Activated CD4-positive, alpha-beta memory T cell treated with anti-CD3 and anti-CD28 coated beads, Interleukin-2, amount 10 ng/mL, durations not matched to agents 7 days and 5 days (primary cell): ENCODE data around the gene DCST1. TPM values are rescaled to one million over a fixed set of nuclear protein-coding genes. Genes with fewer than 3 reads are reported as not detected.
A peak's percentile ranks its signal among the peaks of the same experiment; 100 is the strongest.

ENCODE experiments used
- CTCF ChIA-PET: fragments of 350-600 bp; sonication (Branson Sonifier 250); formaldehyde crosslinking; loops from one replicate; lab custom pipeline; 2021; ENCODE audit warnings: antibody characterized with exemption, inconsistent platforms; lab: Charles Lee
- POLR2A ChIA-PET: fragments of 350-600 bp; sonication (Branson Sonifier 250); formaldehyde crosslinking; loops from one replicate; lab custom pipeline; 2021; ENCODE audit warnings: antibody characterized with exemption; lab: Charles Lee
- DNase-seq: peaks from one replicate; pipeline ENCODE4 v3.0.0-alpha.2; 2020
- H3K27ac Mint-ChIP-seq: one replicate; pipeline ENCODE4 v1.8.0; 2021; ENCODE audit warnings: mild to moderate bottlenecking, mixed read lengths
- H3K27me3 Mint-ChIP-seq: one replicate; pipeline ENCODE4 v1.8.0; 2021; ENCODE audit warnings: mixed read lengths
- H3K36me3 Mint-ChIP-seq: one replicate; pipeline ENCODE4 v1.8.0; 2021; ENCODE audit warnings: low read depth, mixed read lengths
- H3K4me1 Mint-ChIP-seq: one replicate; pipeline ENCODE4 v1.8.0; 2021; ENCODE audit warnings: mixed read lengths
- H3K4me3 Mint-ChIP-seq: one replicate; pipeline ENCODE4 v1.8.0; 2021; ENCODE audit warnings: mild to moderate bottlenecking, mixed read lengths
- H3K9me3 Mint-ChIP-seq: one replicate; pipeline ENCODE4 v1.8.0; 2021; ENCODE audit warnings: mixed read lengths
- total RNA-seq, 2 experiments: library from RNA; stranded (reverse); gene quantifications; one replicate each; pipeline ENCODE4 v1.2.3, GENCODE V29; 2021

The DCST1 gene
- total RNA-seq, 2 experiments from 2014 or later, result not detected

DNA sequence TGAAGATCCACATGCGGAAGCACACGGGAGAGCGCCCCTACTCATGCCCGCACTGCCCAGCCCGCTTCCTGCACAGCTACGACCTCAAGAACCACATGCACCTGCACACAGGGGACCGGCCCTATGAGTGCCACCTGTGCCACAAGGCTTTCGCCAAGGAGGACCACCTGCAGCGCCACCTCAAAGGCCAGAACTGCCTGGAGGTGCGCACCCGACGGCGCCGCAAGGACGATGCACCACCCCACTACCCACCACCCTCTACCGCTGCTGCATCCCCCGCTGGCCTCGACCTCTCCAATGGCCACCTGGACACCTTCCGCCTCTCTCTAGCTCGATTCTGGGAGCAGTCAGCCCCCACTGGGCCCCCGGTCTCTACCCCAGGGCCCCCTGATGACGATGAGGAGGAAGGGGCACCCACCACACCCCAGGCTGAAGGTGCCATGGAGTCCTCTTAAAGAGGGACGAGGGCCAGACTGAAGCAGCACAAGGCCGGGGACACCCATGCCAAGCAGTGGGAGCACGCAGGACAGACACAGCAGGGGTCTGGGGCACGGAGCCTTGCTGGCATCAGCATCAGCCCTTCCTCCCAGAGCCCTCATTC, 17.3 kb upstream of the DCST1 start:
- H3K27me3 Mint-ChIP-seq, result no peaks in the 10 kb centered on the region
- peak; percentile 41 for DNase-seq

DNA sequence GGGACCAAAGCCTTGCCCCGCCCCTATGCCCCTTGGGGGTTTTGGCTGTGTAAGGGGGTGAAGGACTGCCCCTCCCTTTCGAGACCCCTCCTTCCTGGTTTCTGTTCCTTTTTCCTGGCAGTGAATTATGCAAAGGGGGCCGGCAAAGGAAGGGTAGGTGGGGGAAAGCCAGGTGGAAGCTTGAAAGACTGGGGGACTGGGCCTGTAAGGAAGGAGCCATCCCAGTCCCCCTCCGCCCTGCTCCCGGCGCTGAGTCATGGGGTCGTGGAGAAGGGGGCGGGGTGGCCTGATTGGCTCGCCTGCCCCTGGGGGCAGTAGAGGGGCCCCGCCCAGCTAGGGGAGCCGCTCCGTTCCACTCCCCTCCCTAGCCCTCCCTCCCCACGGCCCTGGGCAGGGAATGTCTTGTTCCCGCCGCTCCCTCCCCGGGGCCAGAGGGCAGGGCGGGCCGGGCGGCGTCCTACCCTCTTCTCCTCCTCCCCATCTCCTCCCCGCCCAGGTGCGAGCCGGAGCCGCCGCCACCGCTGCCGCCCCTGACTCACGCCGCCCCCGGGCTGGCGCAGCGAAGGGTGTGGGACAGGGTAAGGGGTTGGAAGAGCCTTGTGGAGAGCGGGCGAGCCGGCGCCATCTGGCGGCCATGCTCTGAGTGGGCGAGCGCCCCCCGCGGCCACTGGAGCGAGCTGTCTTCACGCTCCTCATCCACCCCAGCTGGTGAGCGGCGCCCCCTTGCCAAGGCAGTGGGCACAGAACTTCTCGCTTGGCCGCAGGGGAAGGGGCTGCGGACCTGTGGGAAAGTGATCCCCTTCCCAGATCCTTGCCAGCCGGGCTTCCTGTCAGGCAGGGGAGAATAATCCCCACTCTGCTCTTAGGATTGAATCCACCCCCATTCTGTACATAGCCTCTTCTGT, 16.3 kb upstream of the DCST1 start:
- Mint-ChIP-seq H3K4me1 (peaks cover 63% of the 10 kb centered on the region), H3K9me3 (no peaks in the 10 kb centered on the region), H3K36me3 (peaks cover 56% of the 10 kb centered on the region), H3K27me3 (no peaks in the 10 kb centered on the region), H3K4me3 (peak overlapping the region; percentile 7), H3K27ac (peak overlapping the region; percentile 26)
- ChIA-PET CTCF (interaction anchor here (0.5 to 8.1 kb wide), 25 partner anchors 11 to 457 kb away, joined by 3 to 139 read pairs (median 6); partner anchors contain the start of genes ADAM15, CKS1B, FLAD1 and LENEP), POLR2A (interaction anchor here (0.6 to 14.7 kb wide), 13 partner anchors 10 to 80 kb away, joined by 3 to 203 read pairs (median 6); partner anchors contain the start of genes CKS1B, EFNA4, FLAD1 and LENEP)
- peak; percentile 87 for DNase-seq

More for the DNA sequence above, 17.3 kb upstream of the DCST1 start:
- POLR2A ChIA-PET, result interaction anchor here (0.6 to 14.7 kb wide), 15 partner anchors 9 to 69 kb away, joined by 3 to 203 read pairs (median 4); partner anchors contain the start of genes CKS1B, EFNA4, FLAD1 and LENEP
- Mint-ChIP-seq H3K4me1 (peaks cover 68% of the 10 kb centered on the region), H3K4me3 (peak overlapping the region; percentile 46), H3K27ac (peak overlapping the region; percentile 83), H3K36me3 (peaks cover 61% of the 10 kb centered on the region), H3K9me3 (no peaks in the 10 kb centered on the region)
- CTCF ChIA-PET, result interaction anchor here (1.3 to 8.1 kb wide), 15 partner anchors 10 to 456 kb away, joined by 3 to 139 read pairs (median 16); partner anchors contain the start of genes ADAM15, CKS1B, FLAD1 and LENEP

DNA sequence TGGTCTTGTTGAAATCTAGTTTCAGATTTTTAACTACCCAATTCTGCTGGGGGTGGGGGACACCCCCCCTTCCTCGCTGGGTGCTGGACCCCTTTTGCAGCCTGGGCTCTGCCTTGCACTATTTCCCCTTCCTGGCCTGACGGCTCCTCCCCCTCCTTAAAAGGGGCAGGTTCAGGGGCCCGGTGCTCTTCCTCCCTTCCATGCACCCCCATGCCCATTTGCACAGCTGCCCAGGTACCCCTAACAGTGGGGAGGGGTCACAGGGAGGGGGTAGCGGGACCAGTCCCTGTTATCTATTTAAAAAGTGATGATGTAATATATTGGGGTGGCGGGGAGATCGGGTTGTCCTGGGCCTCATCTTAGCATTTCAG, 15.7 kb upstream of the DCST1 start:
- Mint-ChIP-seq H3K9me3 (no peaks in the 10 kb centered on the region), H3K27me3 (no peaks in the 10 kb centered on the region), H3K36me3 (peaks cover 50% of the 10 kb centered on the region), H3K27ac (peak overlapping the region; percentile 26), H3K4me1 (peaks cover 58% of the 10 kb centered on the region), H3K4me3 (no peak overlapping the region)
- no peak for DNase-seq
- ChIA-PET POLR2A (interaction anchor here (0.8 to 14.7 kb wide), 8 partner anchors 11 to 81 kb away, joined by 3 to 203 read pairs (median 12); partner anchors contain the start of genes CKS1B, FLAD1, LENEP and PBXIP1), CTCF (interaction anchor here (0.5 to 8.1 kb wide), 22 partner anchors 10 to 458 kb away, joined by 3 to 139 read pairs (median 8); partner anchors contain the start of genes ADAM15, CKS1B, FLAD1 and LENEP)

DNA sequence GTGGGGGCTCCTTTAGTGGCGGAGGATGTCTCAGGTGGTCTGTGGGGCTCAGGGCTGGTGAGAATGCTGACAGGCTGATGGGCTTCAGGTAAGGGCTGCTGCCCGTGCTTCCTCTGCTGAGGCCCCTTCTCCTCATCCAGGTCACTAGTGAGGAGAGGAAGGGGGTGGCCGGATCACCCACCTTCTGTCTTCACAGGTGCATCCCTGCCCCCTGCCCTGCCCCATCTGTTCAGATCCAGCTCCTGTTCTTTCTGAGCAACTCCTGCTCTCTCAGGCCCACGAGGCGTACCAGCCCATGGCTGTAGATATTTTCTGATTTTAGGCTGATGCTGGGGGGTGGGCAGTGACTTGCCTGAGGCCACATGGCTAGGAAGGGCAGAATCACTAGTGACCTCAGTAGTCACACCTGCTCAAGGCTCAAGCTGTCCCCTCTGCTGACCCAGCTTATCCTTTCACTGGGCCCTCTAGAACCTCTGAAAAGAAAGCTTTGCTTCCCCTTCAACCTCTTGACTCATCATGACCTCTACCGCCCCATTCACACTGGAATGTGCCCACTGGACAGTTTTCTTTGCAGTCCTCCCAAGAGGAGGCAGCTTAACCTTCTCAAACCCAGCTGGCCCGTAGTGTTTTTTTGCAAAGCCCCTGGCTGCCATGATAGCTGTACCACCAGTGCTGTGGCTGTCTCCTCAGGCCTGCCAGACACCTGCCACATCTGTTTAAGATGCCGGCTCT, 14.8 kb upstream of the DCST1 start:
- no peak overlapping the region for H3K4me3 Mint-ChIP-seq
- ChIA-PET POLR2A (interaction anchor here (1.0 to 14.7 kb wide), 3 partner anchors 20 to 65 kb away, joined by 3 to 203 read pairs (median 43); partner anchors contain the start of genes FLAD1, LENEP and ZBTB7B), CTCF (interaction anchor here (0.6 to 8.1 kb wide), 10 partner anchors 12 to 150 kb away, joined by 3 to 139 read pairs (median 6); partner anchors contain the start of genes CKS1B, FLAD1, LENEP and ZBTB7B)
- peaks cover 50% of the 10 kb centered on the region for H3K4me1 Mint-ChIP-seq
- H3K27me3 Mint-ChIP-seq, result no peaks in the 10 kb centered on the region
- H3K27ac Mint-ChIP-seq, result no peak overlapping the region
- DNase-seq, result no peak
- H3K36me3 Mint-ChIP-seq, result peaks cover 43% of the 10 kb centered on the region
- H3K9me3 Mint-ChIP-seq, result no peaks in the 10 kb centered on the region

DNA sequence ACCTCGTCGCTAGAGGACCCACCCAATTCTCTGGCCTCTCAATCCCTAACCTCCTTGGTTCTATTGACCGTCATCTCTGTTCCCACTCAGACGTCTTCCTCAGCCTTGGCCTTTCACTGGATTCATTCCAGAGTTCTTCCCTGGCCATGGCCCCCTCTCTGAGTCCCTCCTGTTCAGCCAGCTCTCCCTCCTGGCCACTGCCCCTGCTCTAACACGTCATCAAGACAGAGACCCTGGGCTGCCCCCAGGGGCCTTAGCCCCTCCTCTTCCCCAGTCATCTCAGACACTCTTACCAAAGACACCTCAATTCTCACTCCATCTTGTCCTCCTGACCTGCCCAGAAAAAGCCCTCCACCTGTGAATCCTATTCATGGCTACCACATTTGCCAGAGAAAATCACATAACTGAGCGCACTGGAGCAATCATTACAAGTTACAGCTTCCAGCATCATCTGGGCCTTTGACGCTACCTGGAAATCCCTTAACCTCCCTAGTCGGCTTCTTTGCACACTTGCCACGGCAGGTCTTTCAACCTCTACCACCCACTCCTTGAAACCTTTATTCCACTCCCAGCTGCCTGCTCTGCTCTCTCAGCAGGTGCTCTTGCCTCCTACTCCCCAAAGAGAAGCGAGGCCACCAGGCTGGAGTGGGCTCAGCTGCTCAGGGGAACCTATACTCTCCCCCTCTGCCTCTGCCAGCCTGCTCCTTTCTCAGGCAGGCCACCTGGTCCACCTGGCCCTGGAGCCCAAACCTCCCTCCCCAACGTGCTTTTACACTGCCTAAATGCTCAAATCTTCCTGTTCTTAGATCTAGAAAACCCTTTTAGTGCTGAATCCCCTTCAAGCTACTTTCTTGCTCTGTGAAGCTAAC, 14.0 kb upstream of the DCST1 start:
- no peaks in the 10 kb centered on the region for H3K27me3 Mint-ChIP-seq
- H3K36me3 Mint-ChIP-seq, result peaks cover 35% of the 10 kb centered on the region
- H3K4me1 Mint-ChIP-seq, result peaks cover 41% of the 10 kb centered on the region
- CTCF ChIA-PET, result interaction anchor here (0.7 to 8.1 kb wide), 9 partner anchors 9 to 66 kb away, joined by 3 to 139 read pairs (median 6); partner anchors contain the start of genes FLAD1, LENEP and ZBTB7B
- H3K27ac Mint-ChIP-seq, result no peak overlapping the region
- no peak overlapping the region for H3K4me3 Mint-ChIP-seq
- no peak for DNase-seq
- POLR2A ChIA-PET, result interaction anchor here (1.0 to 14.7 kb wide), 5 partner anchors 9 to 66 kb away, joined by 3 to 203 read pairs (median 6); partner anchors contain the start of genes CKS1B, FLAD1, LENEP and ZBTB7B
- no peaks in the 10 kb centered on the region for H3K9me3 Mint-ChIP-seq

DNA sequence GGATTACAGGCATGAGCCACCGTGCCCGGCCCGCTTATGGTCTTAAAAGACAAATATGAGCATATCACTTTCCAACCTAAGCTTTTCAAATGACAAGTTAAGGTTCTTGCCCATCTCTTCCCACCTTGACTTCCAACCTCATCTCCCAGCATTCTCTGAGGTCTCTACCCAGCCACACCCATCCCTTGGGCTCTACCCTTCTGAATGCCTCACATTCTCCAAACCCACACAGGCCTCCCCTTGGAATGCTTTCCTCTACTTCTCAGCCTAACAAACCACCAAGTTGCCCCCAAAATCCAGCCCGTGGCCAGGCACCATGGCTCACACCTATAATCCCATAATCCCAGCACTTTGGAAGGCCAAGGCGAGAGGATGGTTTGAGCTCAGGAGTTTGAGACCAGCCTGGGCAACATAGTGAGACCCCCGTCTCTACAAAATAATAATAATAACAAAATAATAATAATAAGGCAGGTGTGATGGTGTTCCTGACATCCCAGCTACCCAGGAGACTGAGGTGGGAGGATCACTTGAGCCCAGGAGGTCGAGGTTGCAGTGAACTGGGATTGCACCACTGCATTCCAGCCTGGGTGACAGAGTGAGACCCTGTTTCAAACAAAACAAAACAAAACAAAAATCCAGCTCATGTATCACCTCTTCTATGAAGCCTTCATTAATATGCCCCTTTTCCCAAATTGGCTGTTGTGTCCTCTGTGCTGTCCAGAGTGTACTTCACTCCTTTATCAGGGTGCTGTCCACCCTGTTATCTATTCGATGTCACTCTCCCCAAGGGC, 11.3 kb upstream of the DCST1 start:
- Mint-ChIP-seq H3K4me3 (no peak overlapping the region), H3K36me3 (peaks cover 20% of the 10 kb centered on the region), H3K9me3 (no peaks in the 10 kb centered on the region), H3K4me1 (peaks cover 18% of the 10 kb centered on the region), H3K27ac (no peak overlapping the region), H3K27me3 (no peaks in the 10 kb centered on the region)
- CTCF ChIA-PET, result interaction anchor here (0.6 to 2.9 kb wide), 7 partner anchors 8 to 98 kb away, joined by 3 to 11 read pairs (median 3); partner anchors contain the start of gene ADAM15
- POLR2A ChIA-PET, result interaction anchor here (0.5 to 1.7 kb wide), 8 partner anchors 8 to 414 kb away, joined by 3 to 5 read pairs (median 3); partner anchors contain the start of gene PYGO2
- no peak for DNase-seq

DNA sequence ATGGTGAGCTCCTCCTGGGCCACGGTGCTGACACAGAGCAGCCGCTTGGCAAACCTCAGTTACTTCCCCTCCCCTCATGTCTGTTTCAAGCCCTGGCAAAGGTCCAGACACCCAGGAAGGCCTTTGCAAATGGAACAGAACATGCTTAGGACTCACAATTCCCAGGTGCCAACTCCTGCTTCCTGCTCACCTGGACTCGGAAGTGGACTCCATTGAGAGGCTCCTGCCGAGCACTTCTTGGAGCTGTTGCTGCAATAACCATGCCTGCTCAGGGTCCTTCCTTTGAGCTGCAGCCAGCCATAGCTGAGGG, 10.7 kb upstream of the DCST1 start:
- no peaks in the 10 kb centered on the region for H3K27me3 Mint-ChIP-seq
- no peak overlapping the region for H3K27ac Mint-ChIP-seq
- no peak for DNase-seq
- ChIA-PET POLR2A (interaction anchor here (0.5 to 1.7 kb wide), 6 partner anchors 9 to 414 kb away, joined by 3 to 5 read pairs (median 3); partner anchors contain the start of gene PYGO2), CTCF (interaction anchor here (0.6 to 2.9 kb wide), 6 partner anchors 9 to 99 kb away, joined by 3 to 11 read pairs (median 3); partner anchors contain the start of gene ADAM15)
- peaks cover 14% of the 10 kb centered on the region for H3K4me1 Mint-ChIP-seq
- H3K36me3 Mint-ChIP-seq, result peaks cover 19% of the 10 kb centered on the region
- H3K4me3 Mint-ChIP-seq, result no peak overlapping the region
- H3K9me3 Mint-ChIP-seq, result no peaks in the 10 kb centered on the region

DNA sequence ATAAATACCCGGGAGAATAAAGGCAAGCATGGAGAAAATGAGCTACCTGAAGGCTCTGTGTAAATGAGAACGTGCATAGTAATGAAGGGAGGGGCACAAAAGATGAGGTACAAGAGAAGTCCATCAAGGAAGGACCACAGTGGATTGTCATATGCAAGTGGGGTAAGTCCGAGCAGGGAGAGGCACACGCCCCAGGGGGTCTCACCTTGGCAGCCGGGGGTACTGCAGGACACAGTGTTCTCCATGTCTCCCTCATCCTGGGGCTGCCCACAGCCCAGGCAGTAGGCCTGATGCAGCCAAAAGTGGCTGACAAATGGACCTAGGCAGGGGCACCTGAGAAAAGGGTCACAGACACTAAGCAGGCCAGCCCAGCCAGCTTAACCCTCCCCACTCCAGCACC, 10.0 kb upstream of the DCST1 start:
- CTCF ChIA-PET, result interaction anchor here (0.9 to 2.9 kb wide), 2 partner anchors 24 to 61 kb away, joined by 3 to 11 read pairs; no protein-coding TSS in a partner anchor
- Mint-ChIP-seq H3K27me3 (no peaks in the 10 kb centered on the region), H3K27ac (no peak overlapping the region), H3K9me3 (no peaks in the 10 kb centered on the region), H3K4me1 (peaks cover 11% of the 10 kb centered on the region), H3K36me3 (peaks cover 16% of the 10 kb centered on the region), H3K4me3 (no peak overlapping the region)
- DNase-seq, result no peak
- POLR2A ChIA-PET, result interaction anchor here (1.1 to 1.7 kb wide), 2 partner anchors 10 to 12 kb away, joined by 3 to 5 read pairs; no protein-coding TSS in a partner anchor

DNA sequence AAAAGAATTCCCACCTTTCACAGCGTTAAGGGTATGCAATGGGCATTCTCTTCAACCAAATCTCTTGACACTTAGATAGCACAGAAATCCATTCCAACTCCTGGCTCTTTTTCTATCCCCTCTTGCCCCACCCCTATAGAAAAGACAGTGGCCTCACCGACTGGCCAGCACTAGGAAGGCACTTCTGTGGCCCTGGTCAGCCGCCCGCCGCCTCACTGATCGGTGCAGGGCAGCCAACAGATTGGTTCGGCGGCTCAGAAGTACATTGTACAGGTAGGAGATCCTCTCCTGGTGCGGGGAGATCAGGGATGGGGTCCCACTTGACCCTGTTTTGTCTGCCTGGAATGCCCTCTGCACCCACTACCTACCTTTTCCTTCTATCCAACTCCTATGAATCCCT, 9.3 kb upstream of the DCST1 start:
- H3K9me3 Mint-ChIP-seq, result no peaks in the 10 kb centered on the region
- H3K27ac Mint-ChIP-seq, result no peak overlapping the region
- H3K4me3 Mint-ChIP-seq, result no peak overlapping the region
- peaks cover 9% of the 10 kb centered on the region for H3K4me1 Mint-ChIP-seq
- peaks cover 9% of the 10 kb centered on the region for H3K36me3 Mint-ChIP-seq
- H3K27me3 Mint-ChIP-seq, result peaks cover 2% of the 10 kb centered on the region
- DNase-seq, result no peak
- ChIA-PET CTCF (interaction anchor here (0.7 kb wide), 2 partner anchors 54 to 148 kb away, joined by 3 to 4 read pairs; partner anchors contain the start of gene KRTCAP2), POLR2A (no interaction called here)

DNA sequence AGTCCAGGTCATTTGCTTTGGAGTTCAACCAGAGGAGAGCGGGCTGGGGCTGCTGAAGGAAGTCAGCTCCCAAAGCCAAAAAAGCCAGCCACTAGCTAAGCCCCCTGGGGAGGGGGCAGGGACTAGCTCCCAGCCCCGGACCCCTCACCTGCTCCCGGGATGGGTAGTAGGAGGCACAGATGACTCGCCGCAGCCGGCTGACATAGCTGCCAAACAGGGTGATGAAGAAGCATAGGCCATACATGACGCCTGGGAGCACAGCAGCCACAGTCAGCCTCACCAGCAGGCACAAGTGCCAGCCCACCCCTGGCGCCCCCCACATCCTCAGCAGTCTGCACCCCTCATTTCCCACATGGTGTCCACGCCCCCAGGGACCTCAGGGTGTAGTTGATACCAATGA, 7.5 kb upstream of the DCST1 start:
- Mint-ChIP-seq H3K27ac (no peak overlapping the region), H3K27me3 (peaks cover 2% of the 10 kb centered on the region), H3K4me3 (no peak overlapping the region), H3K36me3 (no peaks in the 10 kb centered on the region), H3K4me1 (peaks cover 4% of the 10 kb centered on the region), H3K9me3 (no peaks in the 10 kb centered on the region)
- ChIA-PET CTCF (no interaction called here), POLR2A (no interaction called here)
- DNase-seq, result no peak
